CD14-positive monocyte (primary cell): ENCODE data around the gene TANC1. TPM values are rescaled to one million over a fixed set of nuclear protein-coding genes. Genes with fewer than 3 reads are reported as not detected.

ENCODE experiments used
- DNase-seq, 3 donors: peaks; one replicate each; pipeline ENCODE4 v3.0.0-alpha.2; 2011 to 2022
- H2AFZ ChIP-seq: 2 replicates; pipeline ENCODE4 v1.6.0; 2012; ENCODE audit warnings: mild to moderate bottlenecking, low read depth, low read length, inconsistent platforms; ENCODE audit not compliant: insufficient read depth, poor library complexity, severe bottlenecking
- H3K27ac ChIP-seq, 2 donors: 1 replicate in 1 of 2; 2 replicates in 1 of 2; pipeline ENCODE4 v1.5.1; 2012 to 2013; ENCODE audit warnings: low read length in 2 of 2, control low read depth in 1 of 2, inconsistent platforms in 1 of 2, low read depth in 1 of 2, mild to moderate bottlenecking in 1 of 2
- H3K27me3 ChIP-seq, 2 donors: one replicate each; pipeline versions ENCODE4 v1.6.0 to v1.6.1; 2011 to 2013; ENCODE audit warnings: low read length in 2 of 2; ENCODE audit not compliant: control insufficient read depth in 2 of 2, insufficient read depth in 2 of 2
- H3K36me3 ChIP-seq, 2 donors: replicated peaks in 1 of 2; 1 replicate in 1 of 2; 2 replicates in 1 of 2; pipeline versions ENCODE4 v1.5.1 to v1.6.1; 2012 to 2013; ENCODE audit warnings: low read length in 2 of 2, control low read depth in 1 of 2, inconsistent platforms in 1 of 2, mild to moderate bottlenecking in 1 of 2; ENCODE audit not compliant: insufficient read depth in 2 of 2, control insufficient read depth in 1 of 2
- H3K4me1 ChIP-seq, 2 donors: 1 replicate in 1 of 2; 2 replicates in 1 of 2; pipeline versions ENCODE4 v1.5.1 to v1.6.1; 2012 to 2013; ENCODE audit warnings: low read length in 2 of 2, control low read depth in 1 of 2, inconsistent platforms in 1 of 2, mild to moderate bottlenecking in 1 of 2, moderate library complexity in 1 of 2; ENCODE audit not compliant: insufficient read depth in 2 of 2, control insufficient read depth in 1 of 2
- H3K4me2 ChIP-seq: replicated peaks from 2 replicates; pipeline ENCODE3; 2012; ENCODE audit warnings: low read length, moderate library complexity, mild to moderate bottlenecking; ENCODE audit not compliant: poor library complexity, severe bottlenecking; ENCODE audit errors: extremely low read depth
- H3K4me3 ChIP-seq, 3 experiments: fragments of 200-600 bp in 1 of 3; sonication (generic) in 1 of 3; replicated peaks in 1 of 3; 1 replicate in 2 of 3; 2 replicates in 1 of 3; pipeline ENCODE4 v1.5.1; 2011 to 2013; ENCODE audit warnings: low read length in 3 of 3, mild to moderate bottlenecking in 3 of 3, control low read depth in 2 of 3, low read depth in 2 of 3, inconsistent platforms in 1 of 3, moderate library complexity in 1 of 3
- H3K79me2 ChIP-seq: 2 replicates; pipeline ENCODE4 v1.6.0; 2012; ENCODE audit warnings: mild to moderate bottlenecking, control low read depth, inconsistent platforms, low read length, moderate library complexity; ENCODE audit not compliant: insufficient read depth
- H3K9ac ChIP-seq: 2 replicates; pipeline ENCODE4 v1.6.0; 2017; ENCODE audit warnings: low read length, mild to moderate bottlenecking; ENCODE audit not compliant: insufficient read depth, poor library complexity, severe bottlenecking
- H3K9me3 ChIP-seq, 2 donors: replicated peaks in 1 of 2; 1 replicate in 1 of 2; 2 replicates in 1 of 2; pipeline versions ENCODE4 v1.5.1 to v1.6.1; 2012 to 2013; ENCODE audit warnings: low read length in 2 of 2, control low read depth in 1 of 2; ENCODE audit not compliant: control insufficient read depth in 1 of 2, insufficient read depth in 1 of 2
- H4K20me1 ChIP-seq: 2 replicates; pipeline ENCODE4 v1.6.0; 2012; ENCODE audit warnings: mild to moderate bottlenecking, low read length, control low read depth, moderate library complexity; ENCODE audit not compliant: insufficient read depth
- H3K27ac Mint-ChIP-seq, 7 donors: one replicate each; pipeline ENCODE4 v1.8.0; 2020; ENCODE audit warnings: mild to moderate bottlenecking in 7 of 7, mixed read lengths in 7 of 7, moderate library complexity in 6 of 7, inconsistent platforms in 2 of 7
- H3K27me3 Mint-ChIP-seq, 3 donors: one replicate each; pipeline ENCODE4 v1.8.0; 2021 to 2022; ENCODE audit warnings: low read depth in 3 of 3, mild to moderate bottlenecking in 3 of 3, mixed read lengths in 3 of 3, moderate library complexity in 3 of 3, inconsistent platforms in 1 of 3
- H3K36me3 Mint-ChIP-seq, 2 donors: one replicate each; pipeline ENCODE4 v1.8.0; 2020; ENCODE audit warnings: mixed read lengths in 2 of 2, inconsistent platforms in 1 of 2, mild to moderate bottlenecking in 1 of 2
- H3K4me1 Mint-ChIP-seq: one replicate; pipeline ENCODE4 v1.8.0; 2020; ENCODE audit warnings: mild to moderate bottlenecking, mixed read lengths
- H3K4me3 Mint-ChIP-seq, 2 donors: one replicate each; pipeline ENCODE4 v1.8.0; 2020; ENCODE audit warnings: mild to moderate bottlenecking in 2 of 2, mixed read lengths in 2 of 2, moderate library complexity in 1 of 2
- H3K9me3 Mint-ChIP-seq, 7 donors: one replicate each; pipeline ENCODE4 v1.8.0; 2020 to 2022; ENCODE audit warnings: mixed read lengths in 7 of 7, mild to moderate bottlenecking in 6 of 7, moderate library complexity in 6 of 7, inconsistent platforms in 2 of 7
- whole genome bisulfite sequencing: methylation state at CpG from one replicate; pipeline ENCODE4 v1.1.5; 2013; ENCODE audit warnings: missing lambda C conversion rate; ENCODE audit not compliant: insufficient coverage; 5-methylcytosine and 5-hydroxymethylcytosine counted together
- intact Hi-C, 2 donors: fragments of 100-400 bp; cut with micrococcal nuclease; formaldehyde crosslinking; loops; one replicate each; pipeline versions ENCODE4 v1.15.0 to v1.15.1; 2023
- polyA plus RNA-seq, 3 donors: library from polyadenylated mRNA; depleted of rRNA in 1 of 3; unstranded in 2 of 3; stranded (reverse) in 1 of 3; fragments of 300-500 nt in 2 of 3; fragments of >200 nt in 1 of 3; fragmentation: Illumina TruSeq in 2 of 3; gene quantifications; 1 replicate in 2 of 3; 2 replicates in 1 of 3; pipeline ENCODE4 v1.2.3, GENCODE V29; 2012 to 2021
- small RNA-seq: library from RNA; depleted of rRNA; stranded (forward); fragments of <200 nt; gene quantifications from one replicate; pipeline ENCODE3, GENCODE V24; 2012; ENCODE audit warnings: low read depth; ENCODE audit not compliant: insufficient read length
- TF ChIP-seq, protein P1 (sequence below): fragments of 200-600 bp; IDR thresholded peaks from one replicate; pipeline ENCODE4 v1.8.0; 2022; ENCODE audit warnings: antibody characterized with exemption, mild to moderate bottlenecking

Gene TANC1
- polyA plus RNA-seq, 3 donors: 0.04 TPM; not detected in 2

DNA sequence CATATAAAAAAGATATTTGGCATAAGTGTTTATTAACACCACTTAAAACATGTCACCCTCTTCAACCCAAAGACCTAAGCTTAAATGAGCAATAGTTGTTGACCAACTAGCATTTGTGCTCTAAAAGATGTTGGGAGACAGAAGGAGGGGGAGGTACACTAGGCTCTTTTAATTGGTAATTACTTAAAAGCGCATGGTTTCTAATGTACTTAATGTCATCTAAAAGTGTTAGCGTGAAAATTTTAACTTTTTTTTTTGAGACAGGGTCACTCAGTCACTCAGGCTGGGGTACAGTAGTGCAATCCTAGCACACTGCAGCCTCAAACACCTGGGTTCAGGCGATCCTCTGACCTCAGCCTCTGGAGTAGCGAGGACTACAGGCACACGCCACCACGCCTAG lies 312.6 kb downstream of the TANC1 start:
- no peaks in the 10 kb centered on the region for H3K27me3 ChIP-seq
- no peak overlapping the region for H3K27ac ChIP-seq
- H3K9me3 ChIP-seq: no peaks in the 10 kb centered on the region
- no peak overlapping the region for H3K4me3 Mint-ChIP-seq
- 94% methylated on average over 3 of the region's 6 CpGs for WGBS
- H3K9ac ChIP-seq: no peak overlapping the region
- peaks cover 42% of the 10 kb centered on the region for H3K79me2 ChIP-seq
- H3K36me3 ChIP-seq: peaks cover 16 to 60% of the 10 kb centered on the region in 2 donors
- no peaks in the 10 kb centered on the region for H4K20me1 ChIP-seq
- intact Hi-C loops: no loop called here
- H3K36me3 Mint-ChIP-seq: peaks cover 32 to 41% of the 10 kb centered on the region in 2 donors
- no peak overlapping the region for H3K4me3 ChIP-seq
- no peak overlapping the region for H3K27ac Mint-ChIP-seq
- peaks cover 0 to 2% (median 0%) of the 10 kb centered on the region in 7 donors for H3K9me3 Mint-ChIP-seq
- peaks cover 19% of the 10 kb centered on the region for H3K4me1 Mint-ChIP-seq
- H3K4me1 ChIP-seq: peaks cover 9 to 13% of the 10 kb centered on the region in 2 donors
- TF ChIP-seq, protein P1, sequence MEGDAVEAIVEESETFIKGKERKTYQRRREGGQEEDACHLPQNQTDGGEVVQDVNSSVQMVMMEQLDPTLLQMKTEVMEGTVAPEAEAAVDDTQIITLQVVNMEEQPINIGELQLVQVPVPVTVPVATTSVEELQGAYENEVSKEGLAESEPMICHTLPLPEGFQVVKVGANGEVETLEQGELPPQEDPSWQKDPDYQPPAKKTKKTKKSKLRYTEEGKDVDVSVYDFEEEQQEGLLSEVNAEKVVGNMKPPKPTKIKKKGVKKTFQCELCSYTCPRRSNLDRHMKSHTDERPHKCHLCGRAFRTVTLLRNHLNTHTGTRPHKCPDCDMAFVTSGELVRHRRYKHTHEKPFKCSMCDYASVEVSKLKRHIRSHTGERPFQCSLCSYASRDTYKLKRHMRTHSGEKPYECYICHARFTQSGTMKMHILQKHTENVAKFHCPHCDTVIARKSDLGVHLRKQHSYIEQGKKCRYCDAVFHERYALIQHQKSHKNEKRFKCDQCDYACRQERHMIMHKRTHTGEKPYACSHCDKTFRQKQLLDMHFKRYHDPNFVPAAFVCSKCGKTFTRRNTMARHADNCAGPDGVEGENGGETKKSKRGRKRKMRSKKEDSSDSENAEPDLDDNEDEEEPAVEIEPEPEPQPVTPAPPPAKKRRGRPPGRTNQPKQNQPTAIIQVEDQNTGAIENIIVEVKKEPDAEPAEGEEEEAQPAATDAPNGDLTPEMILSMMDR: no peak
- H3K27me3 Mint-ChIP-seq: peaks cover 0 to 2% (median 0%) of the 10 kb centered on the region in 3 donors
- H2AFZ ChIP-seq: no peak overlapping the region
- no peak overlapping the region for H3K4me2 ChIP-seq
- DNase-seq: no peak

Small RNAs within 50 kb of the gene (small RNA-seq; reads per million reads assigned to genes)
- gene MIR6888 (not detected), gene RNU2-21P (not detected), gene RNU6-580P (not detected)

Other genes starting within 250 kb of the TANC1 start
- gene DAPL1, start 173.3 kb upstream of the TANC1 start, polyA plus RNA-seq: not detected